Measurements from ENCODE around the gene GSTA2. TPM values are rescaled to one million over a fixed set of nuclear protein-coding genes. Genes with fewer than 3 reads are reported as not detected.

The GSTA2 gene
- total RNA-seq, 2 donors from 2014 or later = 72.0 TPM; not detected in 1

- no peaks in the 10 kb centered on the region for H3K27me3 ChIP-seq (replicated peaks; ENCODE audit: insufficient read depth)
- peak overlapping the region in 1 of 2 donors; percentile 24 for H3K27ac ChIP-seq
- no peaks in the 10 kb centered on the region for H3K36me3 ChIP-seq
- intact Hi-C loops (cut with DNase I) = no loop called here
- no peak overlapping the region for H3K4me3 ChIP-seq
- H3K9me3 ChIP-seq = no peaks in the 10 kb centered on the region
- 22% methylated on average over 3 of the region's 3 CpGs for WGBS
- H3K4me1 ChIP-seq (replicated peaks) = peaks cover 5% of the 10 kb centered on the region
- peak; percentile 23 for DNase-seq (ENCODE audit: low spot score)
- TF ChIP-seq POLR2AphosphoS5 (IDR thresholded peaks at IDR 0.05) (peak; percentile 66), POLR2A (IDR thresholded peaks at IDR 0.05) (no peak)
- TF ChIP-seq, protein P1, sequence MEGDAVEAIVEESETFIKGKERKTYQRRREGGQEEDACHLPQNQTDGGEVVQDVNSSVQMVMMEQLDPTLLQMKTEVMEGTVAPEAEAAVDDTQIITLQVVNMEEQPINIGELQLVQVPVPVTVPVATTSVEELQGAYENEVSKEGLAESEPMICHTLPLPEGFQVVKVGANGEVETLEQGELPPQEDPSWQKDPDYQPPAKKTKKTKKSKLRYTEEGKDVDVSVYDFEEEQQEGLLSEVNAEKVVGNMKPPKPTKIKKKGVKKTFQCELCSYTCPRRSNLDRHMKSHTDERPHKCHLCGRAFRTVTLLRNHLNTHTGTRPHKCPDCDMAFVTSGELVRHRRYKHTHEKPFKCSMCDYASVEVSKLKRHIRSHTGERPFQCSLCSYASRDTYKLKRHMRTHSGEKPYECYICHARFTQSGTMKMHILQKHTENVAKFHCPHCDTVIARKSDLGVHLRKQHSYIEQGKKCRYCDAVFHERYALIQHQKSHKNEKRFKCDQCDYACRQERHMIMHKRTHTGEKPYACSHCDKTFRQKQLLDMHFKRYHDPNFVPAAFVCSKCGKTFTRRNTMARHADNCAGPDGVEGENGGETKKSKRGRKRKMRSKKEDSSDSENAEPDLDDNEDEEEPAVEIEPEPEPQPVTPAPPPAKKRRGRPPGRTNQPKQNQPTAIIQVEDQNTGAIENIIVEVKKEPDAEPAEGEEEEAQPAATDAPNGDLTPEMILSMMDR (IDR thresholded peaks at IDR 0.05) = no peak
Measured at GRCh38 chr6:52728394-52728793, 34.9 kb downstream of the GSTA2 start.

GRCh38 chr6:52727908-52728307 lies 35.4 kb downstream of the GSTA2 start:
- no peak for DNase-seq (ENCODE audit: low spot score)
- no peaks in the 10 kb centered on the region for H3K9me3 ChIP-seq
- peak overlapping the region in 1 of 2 donors; percentile 24 for H3K27ac ChIP-seq
- intact Hi-C loops (cut with DNase I) = no loop called here
- no peaks in the 10 kb centered on the region for H3K36me3 ChIP-seq
- H3K4me1 ChIP-seq (replicated peaks) = peaks cover 5% of the 10 kb centered on the region
- no peak overlapping the region for H3K4me3 ChIP-seq
- H3K27me3 ChIP-seq (replicated peaks; ENCODE audit: insufficient read depth) = no peaks in the 10 kb centered on the region
- TF ChIP-seq POLR2A (IDR thresholded peaks at IDR 0.05) (no peak), POLR2AphosphoS5 (IDR thresholded peaks at IDR 0.05) (no peak)
- TF ChIP-seq, protein P1 (IDR thresholded peaks at IDR 0.05) = no peak
- 98% methylated on average over 2 of the region's 2 CpGs for WGBS

DNA sequence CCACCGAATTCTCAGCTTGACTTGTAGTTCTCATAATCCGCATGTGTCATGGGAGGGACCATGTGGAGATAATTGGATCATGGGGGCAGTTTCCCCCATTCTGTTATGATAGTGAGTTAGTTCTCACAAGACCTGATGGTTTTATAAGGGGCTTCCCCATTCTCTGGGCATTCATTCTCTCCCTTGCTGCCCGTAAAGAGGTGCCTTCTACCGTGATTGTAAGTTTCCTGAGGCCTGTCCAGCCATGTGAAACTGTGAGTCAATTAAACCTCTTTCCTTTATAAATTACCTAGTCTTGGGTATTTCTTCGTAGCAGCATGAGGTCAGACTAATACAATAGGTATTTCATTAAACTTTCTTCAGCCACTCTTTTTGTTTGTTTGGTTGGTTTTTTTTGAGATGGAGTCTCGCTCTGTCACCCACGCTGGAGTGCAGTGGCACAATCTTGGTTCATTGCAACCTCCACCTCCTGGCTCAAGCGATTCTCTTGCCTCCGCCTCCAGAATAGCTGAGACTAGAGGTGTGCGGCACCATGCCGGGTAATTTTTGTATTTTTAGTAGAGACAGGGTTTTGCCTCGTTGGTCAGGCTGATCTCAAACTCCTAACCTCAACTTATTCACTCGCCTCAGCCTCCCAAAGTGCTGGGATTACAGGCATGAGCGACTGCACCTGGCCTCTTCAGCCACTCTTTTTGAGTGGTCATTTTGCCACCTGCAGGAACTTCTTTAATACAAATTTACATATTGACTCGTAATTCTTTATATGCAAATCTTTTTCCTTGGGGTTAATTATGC lies 36.3 kb downstream of the GSTA2 start:
- intact Hi-C loops (cut with DNase I) = no loop called here
- Histone ChIP-seq H3K4me1 (replicated peaks) (peaks cover 5% of the 10 kb centered on the region), H3K27me3 (replicated peaks; ENCODE audit: insufficient read depth) (no peaks in the 10 kb centered on the region), H3K4me3 (no peak overlapping the region), H3K36me3 (no peaks in the 10 kb centered on the region), H3K27ac (peak overlapping the region in 1 of 2 donors; percentile 80), H3K9me3 (no peaks in the 10 kb centered on the region)
- DNase-seq (ENCODE audit: low spot score) = no peak
- WGBS = 88% methylated on average over 15 of the region's 15 CpGs
- TF ChIP-seq POLR2A (IDR thresholded peaks at IDR 0.05) = no peak
- TF ChIP-seq, protein P1 (IDR thresholded peaks at IDR 0.05) = no peak
- TF ChIP-seq POLR2AphosphoS5 (IDR thresholded peaks at IDR 0.05) = no peak

- Histone ChIP-seq H3K27ac (peak overlapping the region in 1 of 2 donors; percentile 80), H3K27me3 (replicated peaks; ENCODE audit: insufficient read depth) (no peaks in the 10 kb centered on the region), H3K4me3 (no peak overlapping the region), H3K9me3 (no peaks in the 10 kb centered on the region), H3K36me3 (no peaks in the 10 kb centered on the region), H3K4me1 (replicated peaks) (peaks cover 5% of the 10 kb centered on the region)
- no peak for DNase-seq (ENCODE audit: low spot score)
- TF ChIP-seq, protein P1 (IDR thresholded peaks at IDR 0.05) = no peak
- TF ChIP-seq POLR2A (IDR thresholded peaks at IDR 0.05) (no peak), POLR2AphosphoS5 (IDR thresholded peaks at IDR 0.05) (no peak)
- intact Hi-C loops (cut with DNase I) = no loop called here
- 55% methylated on average over 2 of the region's 2 CpGs for WGBS
Measured at GRCh38 chr6:52726193-52726542, 37.1 kb downstream of the GSTA2 start.

Measured in prostate gland (tissue), 2 donors.